Activated CD4-positive, CD25-positive, alpha-beta regulatory T cell treated with anti-CD3 and anti-CD28 coated beads, Interleukin-2, amount 50 U/mL, for 72 hours (primary cell): ENCODE results near the gene NLRP5.
"Not testable (repeated sequence)": the region's sequence is repeated elsewhere in the genome, so short reads cannot be mapped to it uniquely, and the experiment has no call there.

ENCODE experiments used
- DNase-seq: peaks from one replicate; pipeline ENCODE4 v3.0.0; 2021

NLRP5 gene

DNA sequence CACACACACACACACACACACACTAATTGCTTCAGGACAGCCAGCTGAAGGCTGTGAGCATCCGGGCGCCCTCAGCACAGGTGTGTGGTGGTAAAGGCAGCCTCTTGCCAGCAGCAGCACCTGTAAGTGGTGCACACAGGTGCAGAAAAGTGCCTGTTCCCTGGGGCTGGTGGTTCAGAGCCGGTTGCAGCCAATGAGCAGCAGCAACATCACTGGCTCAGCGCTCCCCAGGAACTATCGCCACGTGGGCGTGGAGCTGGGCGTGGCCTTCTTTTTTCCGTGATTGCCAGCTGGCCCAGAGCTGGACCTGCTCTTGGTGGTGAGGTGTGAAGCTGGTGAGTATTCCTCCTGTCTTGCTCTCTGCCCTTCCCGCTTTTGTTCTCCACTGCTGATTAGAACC, at the start of gene NLRP5:
Gene NLRP5, plus strand, starts transcription at position 289 of the 400 bp plus-strand sequence.
- no peak for DNase-seq

DNA sequence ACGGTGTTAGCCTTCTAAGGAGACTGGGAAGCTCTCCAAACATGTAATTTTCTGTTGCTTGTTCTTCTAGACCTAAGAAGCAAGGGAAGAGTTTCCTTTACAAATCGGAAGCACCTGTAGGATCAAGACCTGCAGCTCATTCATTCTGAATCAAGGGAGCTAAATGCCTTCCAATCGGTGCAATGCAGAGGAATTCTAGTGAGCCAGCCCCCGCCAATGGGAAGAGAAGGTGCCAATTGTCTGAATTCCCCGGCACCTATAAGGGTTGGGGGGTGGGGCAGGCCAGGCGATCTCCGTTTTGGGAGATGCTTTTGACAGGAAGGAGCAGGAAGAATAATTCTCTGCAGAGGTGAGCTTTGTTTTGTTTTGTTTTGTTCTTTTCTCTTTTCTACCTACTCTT, 47.4 kb upstream of the NLRP5 start:
- DNase-seq, result no peak

DNA sequence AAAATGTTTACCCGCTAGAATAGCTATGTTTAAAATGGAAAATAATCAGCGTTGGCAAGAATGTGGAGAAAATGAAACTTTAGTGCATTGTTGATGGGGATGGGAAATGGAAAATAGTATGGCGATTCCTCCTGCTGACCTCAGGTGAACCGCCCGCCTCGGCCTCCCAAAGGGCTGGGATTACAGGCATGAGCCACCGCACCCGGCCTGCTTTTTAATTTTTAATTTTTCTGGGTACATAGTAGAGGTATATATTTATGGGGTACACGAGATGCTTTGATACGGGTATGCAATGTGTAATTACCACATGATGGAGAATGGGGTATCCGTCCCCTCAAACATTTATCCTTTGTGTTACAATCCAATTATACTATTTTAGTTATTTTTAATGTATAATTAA, 46.3 kb upstream of the NLRP5 start:
- no peak for DNase-seq

DNA sequence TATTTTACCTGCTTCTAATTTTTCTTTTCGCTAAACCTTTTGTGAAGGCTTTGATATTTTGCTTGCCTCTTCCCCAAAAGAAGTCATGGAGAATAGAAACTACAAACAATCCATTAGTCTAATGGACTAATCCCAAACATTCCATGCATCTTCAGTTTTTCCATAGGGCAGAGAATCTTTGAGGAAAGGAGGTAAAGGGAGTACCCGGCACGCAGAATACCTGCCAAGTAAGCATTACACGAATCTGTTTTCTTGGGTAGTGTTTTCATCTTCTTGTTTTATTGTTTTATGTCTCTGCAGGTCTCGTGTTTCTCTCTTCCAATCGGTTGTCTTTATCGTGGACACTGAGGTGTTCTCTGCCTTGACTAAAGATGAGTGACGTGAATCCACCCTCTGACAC, 39.0 kb upstream of the NLRP5 start, which contains the start of gene NLRP8:
Gene NLRP8, plus strand, starts transcription at position 301 of the 400 bp plus-strand sequence.
- no peak for DNase-seq

DNA sequence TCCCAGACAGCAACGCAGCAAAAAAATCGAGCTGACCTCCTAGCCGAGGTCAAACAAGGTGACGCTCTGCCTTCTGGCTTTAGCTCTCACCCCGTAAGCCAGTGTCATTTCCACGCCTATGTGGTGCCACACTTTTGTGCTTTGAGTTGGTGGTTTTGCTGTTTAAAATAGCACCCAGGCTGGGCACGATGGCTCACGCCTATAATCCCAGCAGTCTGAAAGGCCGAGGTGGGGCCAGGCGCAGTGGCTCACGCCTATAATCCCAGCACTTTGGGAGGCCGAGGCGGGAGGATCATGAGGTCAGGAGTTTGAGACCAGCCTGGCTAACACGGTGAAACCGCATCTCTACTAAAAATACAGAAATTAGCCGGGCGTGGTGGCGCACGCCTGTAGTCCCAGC, 36.0 kb upstream of the NLRP5 start:
- DNase-seq, result not testable (repeated sequence)

DNA sequence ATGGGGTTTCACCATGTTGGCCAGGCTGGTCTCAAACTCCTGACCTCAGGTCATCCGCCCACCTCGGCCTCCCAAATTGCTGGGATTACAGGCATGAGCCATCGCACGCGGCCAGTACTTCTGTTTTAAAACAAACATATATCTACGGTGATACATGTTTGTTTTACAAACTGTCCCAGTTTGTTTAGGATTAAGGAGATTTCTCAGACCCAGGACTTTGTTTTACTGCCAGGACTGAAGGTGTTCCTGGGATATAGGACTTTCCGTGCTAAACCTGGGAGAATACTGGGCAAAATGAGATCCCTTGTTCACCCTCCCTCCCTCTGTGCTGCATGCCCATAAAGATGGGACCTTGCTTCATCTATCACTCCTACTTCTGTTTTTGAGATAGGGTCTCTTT, 30.1 kb upstream of the NLRP5 start:
- DNase-seq, result no peak

DNA sequence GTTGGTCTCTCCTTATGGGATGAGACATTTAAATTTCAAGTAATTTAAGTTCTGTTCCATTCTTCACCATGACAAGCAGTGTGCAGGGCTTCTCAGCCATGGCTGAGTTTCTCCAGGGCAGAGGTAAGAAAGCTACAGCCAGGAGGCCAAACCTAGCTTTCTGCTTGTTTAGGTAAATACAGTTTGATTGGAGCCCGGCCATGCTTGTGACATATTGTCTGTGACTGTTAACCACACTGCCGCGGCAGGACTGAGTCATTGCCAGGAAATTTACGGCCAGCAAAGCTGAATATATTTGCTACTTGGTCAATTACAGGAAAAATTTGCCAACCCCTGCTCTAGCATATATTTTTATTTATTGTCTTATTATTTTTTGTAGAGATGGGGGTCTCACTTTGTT, 28.2 kb upstream of the NLRP5 start:
- no peak for DNase-seq

DNA sequence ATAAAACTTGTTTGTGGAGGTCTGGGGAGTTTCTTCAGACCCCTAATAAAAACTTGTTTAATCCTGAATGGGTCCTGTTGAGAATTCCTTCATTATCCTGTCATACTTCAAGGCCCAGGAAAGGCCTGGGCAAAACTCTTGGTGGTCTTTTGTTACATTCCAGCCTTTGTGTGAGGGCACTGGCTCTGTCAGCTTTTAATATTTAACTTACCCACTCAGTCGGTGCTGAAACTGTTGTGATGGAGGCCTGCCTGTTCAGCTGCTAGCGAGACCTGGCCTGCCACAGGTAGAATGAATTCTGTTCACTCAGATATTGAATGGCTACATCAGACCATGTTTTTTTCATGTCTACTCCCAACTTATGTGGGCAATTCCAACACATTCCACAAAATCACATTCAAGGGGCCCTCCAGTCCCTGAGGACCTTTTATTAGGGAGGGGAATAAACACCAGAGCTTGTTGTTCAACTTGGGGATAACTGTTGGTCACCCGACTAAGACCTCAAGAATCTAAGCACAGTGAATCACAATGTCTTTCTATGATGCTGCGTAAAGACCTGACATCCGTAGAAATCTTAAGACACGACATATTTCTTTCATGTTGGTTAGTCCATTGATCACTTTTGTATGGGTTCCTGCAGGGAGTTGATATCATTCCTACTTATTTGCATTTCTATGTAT, 26.4 kb upstream of the NLRP5 start:
- DNase-seq, result no peak

DNA sequence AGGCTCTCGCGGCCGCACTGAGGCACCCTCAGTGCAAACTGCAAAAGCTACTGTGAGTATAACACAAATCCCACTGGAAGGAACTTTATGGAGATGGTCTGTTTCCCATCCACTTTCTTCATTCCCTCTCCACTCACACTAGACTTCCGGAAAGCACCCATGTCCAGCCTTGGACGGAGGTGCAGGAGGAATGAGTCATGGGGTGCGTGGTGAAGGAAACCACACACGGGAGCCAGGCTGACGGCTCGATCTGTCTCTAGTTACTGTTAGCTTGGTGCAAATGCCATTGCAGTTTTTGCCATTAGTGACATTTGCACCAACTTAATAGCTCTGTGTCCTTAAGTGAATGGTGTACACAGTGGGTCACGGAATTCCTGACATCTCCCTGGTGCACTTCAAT, 24.4 kb upstream of the NLRP5 start:
- DNase-seq, result no peak

DNA sequence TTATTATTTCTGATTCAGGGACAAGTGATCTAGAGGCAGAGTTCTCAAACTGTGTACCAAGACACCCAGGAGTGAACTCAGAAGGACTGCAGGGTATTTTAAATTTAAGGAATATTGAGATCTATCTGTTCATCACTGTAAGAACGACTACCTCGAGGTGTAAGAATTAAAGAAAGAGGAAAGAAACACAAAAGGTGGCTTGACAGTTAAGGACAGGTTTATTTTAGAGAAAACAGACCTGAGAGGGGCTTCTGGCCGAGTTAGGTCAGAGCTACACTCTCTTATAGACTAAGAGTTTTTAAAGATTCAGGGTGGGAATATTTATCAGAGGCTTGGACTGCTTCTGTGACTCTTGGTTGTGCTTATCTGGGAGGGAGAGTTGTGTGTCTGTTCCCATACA, 12.6 kb upstream of the NLRP5 start:
- no peak for DNase-seq

DNA sequence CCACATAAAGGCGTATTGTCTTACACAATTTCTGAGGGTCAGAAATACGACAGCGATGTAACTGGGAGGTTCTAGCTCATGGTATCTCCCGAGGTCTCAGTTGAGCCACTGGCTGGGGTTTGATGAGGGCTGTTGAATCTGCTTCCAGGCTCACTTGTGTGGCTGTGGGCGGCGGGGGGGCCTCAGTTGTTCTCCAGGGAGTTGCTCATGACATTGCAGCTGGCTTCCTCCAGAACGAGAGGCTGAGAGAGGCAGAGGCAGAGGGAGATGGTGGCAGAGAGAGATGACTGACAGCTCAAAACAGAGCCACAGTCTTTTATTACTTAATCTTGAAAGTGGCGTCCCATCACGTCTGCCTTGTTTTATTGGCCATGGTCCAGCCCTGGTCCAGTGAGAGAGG, 6.2 kb upstream of the NLRP5 start:
- DNase-seq, result no peak

DNA sequence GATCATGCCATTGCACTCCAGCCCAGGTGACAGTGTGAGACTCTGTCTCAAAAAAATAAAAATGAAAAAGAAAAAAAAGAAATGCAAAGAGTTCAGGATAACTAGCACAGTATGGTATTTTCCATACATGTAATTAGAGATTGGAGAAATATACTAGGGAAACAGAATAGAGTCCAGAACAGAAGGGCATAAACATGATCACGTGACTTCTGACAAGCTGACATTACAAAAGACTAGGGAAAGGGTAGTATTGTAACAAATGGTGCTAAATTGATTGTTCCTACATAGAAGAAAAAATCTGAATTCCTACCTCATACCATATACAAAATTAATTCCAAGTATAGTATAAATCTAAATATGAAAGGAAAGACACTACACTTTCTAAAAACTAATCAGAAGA, 1.3 kb upstream of the NLRP5 start:
- DNase-seq, result no peak

DNA sequence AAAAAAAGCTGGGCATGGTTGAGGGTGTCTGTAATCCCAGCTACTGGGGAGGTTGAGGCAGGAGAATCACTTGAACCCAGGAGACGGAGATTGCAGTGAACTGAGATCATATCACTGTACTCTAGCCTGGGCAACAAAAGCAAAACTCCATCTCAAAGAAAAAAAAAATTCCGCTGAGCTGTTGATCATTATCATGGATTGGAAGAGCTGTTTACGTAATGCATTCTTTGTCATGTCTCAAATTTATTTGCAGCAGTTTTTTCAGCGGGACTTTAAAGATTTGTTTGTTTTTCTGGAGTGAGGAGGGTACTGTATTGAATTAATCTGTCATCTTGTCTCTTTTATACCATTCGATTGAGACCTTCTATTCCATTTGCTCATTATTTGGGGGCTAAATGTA, 4.3 kb downstream of the NLRP5 start:
- no peak for DNase-seq

DNA sequence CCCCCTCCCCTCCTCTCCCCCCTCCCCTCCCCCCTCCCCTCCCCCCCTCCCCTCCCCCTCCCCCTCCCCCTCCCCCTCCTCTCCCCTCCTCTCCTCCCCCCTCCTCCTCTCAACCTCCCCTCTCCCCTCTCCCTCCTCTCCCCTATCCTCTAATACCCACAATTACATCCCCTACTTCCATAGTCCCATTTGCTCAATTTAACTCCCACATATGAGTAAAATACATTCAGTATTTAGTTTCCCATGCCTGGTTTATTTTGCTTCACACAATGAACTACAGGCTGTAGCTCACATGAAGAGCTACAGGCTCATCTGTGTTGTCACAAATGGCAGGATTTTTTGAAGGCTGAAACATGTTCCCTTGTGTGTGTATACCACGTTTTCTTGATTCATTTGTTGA, 6.9 kb downstream of the NLRP5 start:
- DNase-seq, result no peak

DNA sequence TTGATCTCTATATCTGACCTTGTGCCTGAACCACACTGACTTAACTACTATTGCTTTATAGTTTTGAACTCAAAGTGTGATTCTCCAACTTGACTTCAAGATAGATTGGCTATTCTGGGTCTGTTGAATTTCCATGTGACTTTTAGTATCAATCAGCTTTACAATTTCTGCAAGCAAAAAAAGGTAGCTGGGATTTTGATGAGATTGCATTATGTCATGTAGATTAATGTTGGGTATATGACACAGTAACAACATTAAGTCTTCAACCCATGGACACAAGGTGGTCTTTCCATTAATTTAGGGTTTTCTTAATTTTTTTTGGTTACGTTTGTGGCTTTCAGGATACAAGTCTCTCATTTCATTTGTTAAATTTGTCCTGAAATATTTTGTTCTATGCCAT, 28.2 kb downstream of the NLRP5 start:
- no peak for DNase-seq

DNA sequence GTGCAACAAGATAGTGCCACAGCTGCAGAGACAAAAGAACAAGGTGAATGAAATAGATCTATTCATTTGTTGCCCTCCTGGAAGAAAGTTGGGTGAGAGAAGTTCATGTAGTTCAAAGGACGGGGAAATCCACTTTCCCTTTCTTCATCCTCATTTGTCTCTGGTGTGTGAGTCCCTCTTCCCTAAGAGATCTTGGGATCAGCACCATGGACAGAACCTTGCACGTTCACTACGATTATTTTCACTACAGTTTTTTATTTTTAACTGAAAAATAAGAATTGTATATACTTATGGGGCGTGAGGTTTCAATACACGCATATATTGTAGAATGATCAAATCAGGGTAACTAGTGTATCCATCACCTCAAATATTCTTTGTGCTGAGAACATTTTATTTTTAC, 29.2 kb downstream of the NLRP5 start:
- no peak for DNase-seq

DNA sequence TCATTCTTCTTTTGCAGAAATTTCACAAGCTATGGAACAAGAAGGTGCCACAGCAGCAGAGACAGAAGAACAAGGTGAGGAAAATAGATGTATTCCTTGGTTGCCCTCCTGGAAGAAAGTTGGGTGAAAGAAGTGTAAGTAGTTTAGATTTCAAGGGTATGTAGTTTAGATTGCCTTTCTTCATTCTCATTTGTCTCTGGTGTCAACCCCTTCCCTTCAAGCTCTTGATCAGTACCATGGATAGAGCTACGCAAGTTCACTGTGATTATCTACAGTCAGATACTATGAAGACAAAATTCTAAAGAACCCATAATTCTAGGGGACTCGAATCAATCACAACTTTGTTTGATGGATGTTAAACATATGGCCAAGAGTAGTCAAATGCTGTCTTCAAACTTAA, 32.8 kb downstream of the NLRP5 start:
- DNase-seq, result not testable (repeated sequence)

DNA sequence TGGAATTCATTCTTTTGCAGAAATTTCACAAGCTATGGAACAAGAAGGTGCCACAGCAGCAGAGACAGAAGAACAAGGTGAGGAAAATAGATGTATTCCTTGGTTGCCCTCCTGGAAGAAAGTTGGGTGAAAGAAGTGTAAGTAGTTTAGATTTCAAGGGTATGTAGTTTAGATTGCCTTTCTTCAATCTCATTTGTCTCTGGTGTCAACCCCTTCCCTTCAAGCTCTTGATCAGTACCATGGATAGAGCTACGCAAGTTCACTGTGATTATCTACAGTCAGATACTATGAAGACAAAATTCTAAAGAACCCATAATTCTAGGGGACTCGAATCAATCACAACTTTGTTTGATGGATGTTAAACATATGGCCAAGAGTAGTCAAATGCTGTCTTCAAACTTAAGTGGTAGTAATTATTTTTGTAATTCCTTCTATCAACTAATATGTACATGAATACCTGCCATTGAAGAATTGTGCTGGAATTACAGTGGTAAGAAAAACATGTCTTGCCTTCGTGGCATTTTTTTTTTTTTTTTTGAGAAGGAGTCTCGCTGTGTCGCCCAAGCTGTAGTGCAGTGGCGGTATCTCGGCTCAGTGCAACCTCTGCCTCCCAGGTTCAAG, 33.9 kb downstream of the NLRP5 start:
- DNase-seq, result not testable (repeated sequence)

DNA sequence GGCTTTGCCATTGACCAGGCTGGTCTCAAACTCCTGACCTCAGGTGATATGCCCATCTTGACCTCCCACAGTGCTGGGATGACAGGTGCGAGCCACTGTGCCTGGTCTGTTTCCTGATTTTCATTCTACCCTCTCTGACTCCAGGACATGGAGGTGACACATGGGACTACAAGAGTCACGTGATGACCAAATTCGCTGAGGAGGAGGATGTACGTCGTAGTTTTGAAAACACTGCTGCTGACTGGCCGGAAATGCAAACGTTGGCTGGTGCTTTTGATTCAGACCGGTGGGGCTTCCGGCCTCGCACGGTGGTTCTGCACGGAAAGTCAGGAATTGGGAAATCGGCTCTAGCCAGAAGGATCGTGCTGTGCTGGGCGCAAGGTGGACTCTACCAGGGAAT, 40.2 kb downstream of the NLRP5 start:
- no peak for DNase-seq

DNA sequence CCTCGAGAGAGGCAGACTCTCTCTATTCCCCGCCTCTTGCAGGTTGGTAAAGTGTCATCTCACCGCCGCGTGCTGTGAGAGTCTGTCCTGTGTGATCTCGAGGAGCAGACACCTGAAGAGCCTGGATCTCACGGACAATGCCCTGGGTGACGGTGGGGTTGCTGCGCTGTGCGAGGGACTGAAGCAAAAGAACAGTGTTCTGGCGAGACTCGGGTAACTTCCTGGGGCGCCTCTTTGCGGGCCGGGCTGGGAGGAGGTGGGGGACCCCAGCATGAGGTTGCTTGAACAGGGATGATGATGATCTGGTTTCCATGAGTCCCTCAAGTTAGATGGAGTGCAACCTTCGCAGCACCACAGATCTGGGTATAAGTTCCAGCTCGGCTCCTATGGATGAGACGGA, 67.0 kb downstream of the NLRP5 start:
- no peak for DNase-seq

DNA sequence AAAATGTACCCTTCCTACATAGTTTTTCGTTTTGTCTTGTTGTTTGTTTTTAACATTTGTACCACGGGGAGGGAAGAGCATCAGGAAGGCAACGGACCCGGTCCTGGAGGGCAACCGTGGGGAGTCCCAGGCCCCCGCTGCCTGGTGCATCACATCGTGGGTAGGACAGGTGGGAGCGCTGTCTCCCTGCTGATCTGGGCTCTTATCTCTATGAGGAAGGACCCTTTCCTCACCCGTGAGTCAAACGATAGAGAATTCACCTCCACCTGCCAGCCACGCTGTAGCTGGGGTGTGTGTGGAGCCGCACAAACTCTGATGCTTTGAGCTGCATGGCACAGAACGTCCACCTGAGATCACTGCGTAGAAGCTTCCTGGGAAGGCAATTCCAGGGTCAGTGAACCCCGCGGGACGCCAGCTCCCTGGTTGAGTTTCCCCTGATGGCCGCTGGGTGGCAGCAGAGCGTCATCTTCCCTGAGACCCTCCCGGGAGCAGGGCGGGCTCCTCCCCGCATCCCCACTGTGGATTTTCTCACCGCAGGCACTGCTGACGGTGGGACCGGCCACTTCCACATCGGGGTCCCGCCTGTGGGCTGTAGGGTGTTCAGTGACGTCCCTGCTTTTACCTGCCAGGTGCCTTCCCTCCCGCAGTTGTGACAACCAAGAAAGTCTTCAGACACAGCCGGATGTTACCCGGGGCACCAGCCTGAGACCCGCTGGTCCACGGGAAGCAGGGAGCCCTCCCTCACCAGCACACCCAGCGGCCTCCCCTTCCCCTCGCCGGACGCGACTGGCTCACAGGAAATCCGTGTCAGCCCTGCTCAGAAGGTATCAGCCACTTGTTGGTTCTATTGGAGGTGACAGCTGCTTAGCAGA, 79.8 kb downstream of the NLRP5 start:
- DNase-seq, result peak; percentile 72

DNA sequence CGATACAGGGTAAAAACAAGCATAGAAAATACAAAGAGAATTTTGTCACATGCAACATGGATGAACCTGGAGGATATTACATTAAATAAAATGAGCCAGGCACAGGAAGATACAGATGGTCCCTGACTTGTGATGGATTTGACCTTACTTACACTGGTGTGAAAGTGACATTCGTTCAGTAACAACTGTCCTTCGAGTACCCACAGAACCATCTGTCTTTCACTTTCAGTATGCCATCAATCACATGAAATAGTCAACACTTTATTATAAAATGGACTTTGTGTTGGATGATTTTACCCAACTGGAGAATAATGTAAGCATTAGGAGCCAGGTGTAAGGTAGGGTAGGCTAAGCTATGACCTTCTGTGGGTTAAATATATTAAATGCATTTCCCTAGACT, 83.1 kb downstream of the NLRP5 start:
- no peak for DNase-seq

DNA sequence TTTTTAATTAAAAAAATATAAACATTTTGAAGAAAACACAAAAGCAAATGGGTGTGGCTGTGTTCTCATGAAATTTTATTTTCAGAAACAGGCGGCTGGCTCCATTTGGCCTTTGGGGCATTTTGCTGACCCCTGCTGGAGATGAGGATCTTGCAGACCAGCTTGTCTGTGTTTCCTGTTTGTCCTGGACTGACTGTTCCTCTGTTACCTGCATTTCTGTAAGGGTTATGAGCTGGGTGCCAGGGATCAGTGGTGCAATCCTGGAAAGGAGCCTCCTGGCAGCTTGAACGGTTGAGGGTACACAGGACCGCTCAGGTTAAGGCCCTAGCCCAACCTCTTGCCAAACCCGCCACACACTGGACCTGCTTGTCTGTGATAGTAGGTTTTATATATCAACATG, 84.6 kb downstream of the NLRP5 start:
- DNase-seq, result no peak

DNA sequence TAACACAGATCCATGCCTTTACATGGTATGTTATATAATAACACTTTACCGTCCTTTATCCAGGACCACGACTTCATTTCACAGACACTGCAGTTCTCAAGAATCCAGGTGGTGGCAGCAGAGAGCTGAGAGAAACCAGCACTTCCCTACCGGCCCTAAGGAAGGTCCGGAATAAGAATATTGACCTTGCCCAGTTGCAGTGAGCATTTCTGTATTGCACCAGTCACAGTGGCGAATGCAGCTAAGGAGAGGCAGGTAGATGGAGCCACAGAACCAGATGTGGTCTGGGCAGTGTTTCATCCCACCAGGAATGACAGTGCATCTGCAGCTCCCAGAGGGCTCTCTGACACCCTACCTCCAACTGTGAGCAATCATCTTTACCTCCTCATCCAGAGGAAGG, 89.9 kb downstream of the NLRP5 start:
- DNase-seq, result peak; percentile 60
